NCI-H146 treated with DMSO at 0.1 percent for 48 hours (cell line): Measurements from ENCODE around the gene NKAPL.
A peak's percentile ranks its signal among the peaks of the same experiment; 100 is the strongest.

Source experiments
- DNase-seq: peaks from one replicate; lab custom pipeline; 2025; ENCODE audit not compliant: unreplicated experiment; lab: John Stamatoyannopoulos, UW

The NKAPL gene

GRCh38 chr6:28258877-28259777, at the start of gene NKAPL:
Gene NKAPL, plus strand, starts transcription at chr6:28259297. Its CDS starts 75 bp downstream, at chr6:28259372.
- DNase-seq = no peak

DNA sequence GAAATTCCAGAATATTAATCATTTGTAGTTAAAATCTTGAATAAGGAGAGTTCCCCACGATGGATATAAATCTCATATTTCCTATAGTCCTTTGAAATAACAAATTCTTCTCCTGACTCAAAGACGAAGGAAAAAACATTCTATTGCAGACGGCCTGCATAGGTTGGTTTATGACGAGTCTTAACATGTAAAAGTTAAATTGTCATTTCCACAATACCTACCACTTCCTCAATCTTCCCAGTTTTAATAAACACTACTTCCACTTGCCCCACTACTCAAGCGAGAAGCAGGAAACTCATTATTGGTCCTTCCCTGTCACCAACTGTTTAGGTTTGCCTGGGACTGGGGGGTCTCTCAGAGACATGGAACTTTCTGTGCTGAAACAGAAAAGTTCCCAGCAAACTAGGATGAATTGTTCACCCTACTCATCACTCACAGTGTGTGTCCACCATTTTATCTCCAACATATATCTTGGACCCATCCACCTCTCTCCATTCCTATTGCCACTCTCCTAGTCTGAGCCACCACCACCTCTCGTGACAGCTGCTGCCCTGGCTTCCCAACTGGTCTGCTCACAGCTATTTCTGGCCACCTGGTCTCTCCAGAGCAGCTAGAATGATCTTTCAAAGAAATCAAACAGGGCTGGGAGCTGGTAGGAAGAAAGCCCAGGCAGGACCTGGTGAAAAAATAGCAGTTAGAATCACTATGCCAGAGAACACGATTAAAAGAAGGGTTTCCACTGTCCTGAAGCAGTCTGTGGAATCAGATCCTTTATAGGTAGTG, 49.2 kb upstream of the NKAPL start:
- DNase-seq = no peak

DNA sequence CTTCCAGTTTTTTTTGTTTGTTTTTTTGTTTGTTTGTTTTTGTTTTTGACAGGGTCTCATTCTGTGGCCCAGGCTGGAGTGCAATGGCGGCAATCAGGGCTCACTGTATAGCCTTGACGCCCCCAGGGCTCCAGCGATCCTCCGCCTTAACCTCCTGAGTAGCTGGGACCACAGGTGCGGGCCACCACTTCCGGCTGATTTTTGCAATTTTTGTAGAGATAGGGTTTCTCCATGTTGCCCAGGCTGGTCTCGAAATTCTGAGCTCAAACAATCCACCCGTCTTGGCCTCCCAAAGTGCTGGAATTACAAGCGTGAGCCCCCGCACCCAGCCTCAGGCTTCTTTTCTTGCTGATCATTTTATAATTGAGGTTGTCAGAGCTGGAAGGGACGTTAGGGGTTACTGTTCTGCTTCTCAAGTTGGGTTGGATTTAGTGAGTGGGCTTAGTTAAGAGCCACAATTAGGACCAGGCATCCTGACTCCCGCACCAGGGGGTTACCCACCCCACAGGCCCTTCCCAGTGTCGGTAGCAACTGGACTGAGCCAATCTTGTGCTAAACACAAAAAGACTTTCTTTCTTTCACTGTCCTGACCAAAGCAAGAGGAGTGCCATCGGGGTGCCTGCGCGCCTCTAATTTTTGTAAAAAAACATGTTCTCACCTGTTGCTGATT, 47.1 kb upstream of the NKAPL start:
- peak; percentile 58 for DNase-seq

GRCh38 chr6:28212510-28213212, 46.4 kb upstream of the NKAPL start:
- DNase-seq = peak; percentile 83

DNA sequence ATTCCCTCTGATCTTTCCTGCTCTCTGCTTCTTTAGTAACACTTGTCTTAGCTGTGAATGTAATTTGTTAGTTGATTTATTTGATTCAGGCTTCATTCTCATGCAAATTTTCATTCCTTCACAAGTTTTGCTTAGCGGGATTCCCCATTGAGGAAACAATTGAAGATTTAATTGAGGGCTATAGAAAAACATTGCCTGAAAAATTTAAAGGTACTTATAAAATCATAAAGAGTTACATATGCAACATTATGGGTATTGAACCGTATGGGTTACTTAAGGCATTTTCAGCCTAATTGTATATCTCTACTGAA, 45.9 kb upstream of the NKAPL start:
- no peak for DNase-seq

- no peak for DNase-seq
These were observed 43.7 kb upstream of the NKAPL start for GRCh38 chr6:28215425-28215824.

DNA sequence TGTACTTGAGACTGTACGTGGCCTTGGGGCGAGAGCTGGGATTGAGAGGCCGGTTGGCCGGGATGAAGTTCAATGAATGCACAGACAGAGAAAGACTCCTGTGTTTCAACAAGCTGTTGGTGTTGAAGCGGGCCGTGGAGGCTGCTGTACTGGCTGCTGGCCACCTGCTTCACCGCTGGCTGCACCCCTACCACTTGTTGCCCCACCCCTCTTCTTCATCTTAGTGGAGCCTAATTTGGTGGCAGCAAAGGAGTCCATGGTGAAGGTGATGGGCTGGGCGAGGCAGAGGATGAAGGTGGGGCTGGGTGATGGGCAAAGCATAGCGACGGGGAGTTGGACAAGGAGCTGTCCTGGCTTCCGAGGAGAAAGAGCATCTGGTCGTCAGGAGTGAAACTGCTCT, 41.2 kb upstream of the NKAPL start:
- no peak for DNase-seq

GRCh38 chr6:28218312-28219248, 40.5 kb upstream of the NKAPL start:
- peak; percentile 74 for DNase-seq

GRCh38 chr6:28220257-28221133, 38.6 kb upstream of the NKAPL start:
- DNase-seq = no peak

- DNase-seq = no peak
These were observed 34.7 kb upstream of the NKAPL start for GRCh38 chr6:28224131-28225055.

DNA sequence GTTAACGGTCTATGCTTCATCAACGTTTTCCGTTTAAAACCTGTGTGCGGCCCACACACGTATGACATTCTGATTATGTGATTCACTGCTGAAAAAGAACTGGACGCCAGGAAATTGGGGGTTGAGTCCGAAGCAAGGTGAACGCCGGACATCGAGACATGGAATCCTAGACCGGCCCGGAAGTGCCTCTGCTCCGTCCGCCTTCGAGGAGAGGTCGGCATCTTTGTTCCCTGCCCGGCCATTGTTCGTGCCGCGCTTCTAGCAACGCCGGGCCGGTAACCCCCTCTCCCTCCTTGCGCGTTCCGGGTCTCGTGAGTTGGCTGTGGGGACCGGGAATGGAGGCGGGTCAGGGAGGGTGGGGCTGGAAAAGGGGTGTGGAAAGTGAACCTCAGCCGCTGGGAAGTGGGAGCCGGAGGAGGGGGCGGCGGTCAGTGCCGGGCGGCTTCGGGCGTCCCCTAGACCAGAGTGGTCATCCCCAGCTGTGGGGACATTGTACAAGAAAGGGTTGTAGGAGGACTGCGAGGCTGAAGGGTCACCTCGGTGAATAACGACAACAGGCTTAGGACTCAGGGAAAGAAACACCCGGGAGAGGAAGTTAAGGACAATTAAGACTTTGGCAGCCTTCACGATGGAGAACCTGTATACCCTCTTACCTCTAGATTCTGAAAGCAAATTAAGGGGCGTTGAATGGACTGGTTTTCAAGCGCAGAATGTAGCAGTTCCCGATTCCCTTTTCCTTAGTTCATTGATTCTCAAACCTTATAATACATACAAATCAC, 33.9 kb upstream of the NKAPL start, which contains the start of gene ZSCAN9:
Gene ZSCAN9, plus strand, starts transcription at position 220 of the 779 bp plus-strand sequence. CDS start 1,810 bp downstream, outside the sequence.
- peak; percentile 86 for DNase-seq

- no peak for DNase-seq
These were observed 32.6 kb upstream of the NKAPL start for GRCh38 chr6:28226460-28226859.

DNA sequence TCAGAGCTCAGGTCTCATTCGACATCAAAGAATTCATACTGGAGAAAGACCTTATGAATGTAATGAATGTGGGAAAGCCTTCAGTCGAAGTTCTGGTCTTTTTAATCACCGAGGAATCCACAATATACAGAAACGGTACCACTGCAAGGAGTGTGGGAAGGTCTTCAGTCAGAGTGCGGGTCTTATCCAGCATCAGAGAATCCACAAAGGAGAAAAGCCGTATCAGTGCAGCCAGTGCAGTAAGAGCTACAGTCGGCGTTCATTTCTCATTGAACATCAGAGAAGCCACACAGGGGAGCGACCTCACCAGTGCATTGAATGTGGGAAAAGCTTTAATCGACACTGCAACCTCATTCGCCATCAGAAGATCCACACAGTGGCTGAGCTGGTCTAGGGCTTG, 26.3 kb upstream of the NKAPL start:
- no peak for DNase-seq

GRCh38 chr6:28235912-28236452, 23.1 kb upstream of the NKAPL start:
- DNase-seq = no peak

GRCh38 chr6:28239636-28240035, 19.5 kb upstream of the NKAPL start:
- DNase-seq = no peak

- DNase-seq = no peak
These were observed 18.6 kb upstream of the NKAPL start for GRCh38 chr6:28240471-28240870.

DNA sequence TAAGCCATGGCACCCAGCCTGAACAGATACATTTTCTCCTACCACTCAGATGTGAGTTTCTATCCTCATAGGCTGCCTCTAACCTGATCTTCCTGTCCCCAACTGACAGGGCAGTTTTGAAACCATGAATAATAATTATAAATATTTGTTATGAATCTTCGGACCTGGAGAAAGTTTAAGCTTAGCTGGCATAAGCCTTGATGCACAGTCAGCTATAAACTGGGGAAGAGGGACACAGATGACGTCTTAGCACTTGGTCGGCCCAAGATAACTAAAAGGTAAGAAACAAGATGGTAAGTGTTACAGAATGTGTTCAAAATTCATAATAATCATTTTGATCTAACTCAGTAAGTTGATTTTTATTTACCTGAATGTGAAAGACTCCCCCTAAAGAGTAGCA, 15.2 kb upstream of the NKAPL start:
- DNase-seq = no peak
